GM12878 (cell line): Measurements from ENCODE around the gene NUDT1.

ENCODE experiments used
- ATF2 ChIP-seq: IDR thresholded peaks from 2 replicates; pipeline ENCODE4 v1.6.1; 2012; ENCODE audit warnings: low read length, inconsistent platforms
- CEBPB ChIP-seq, 2 experiments: fragments of 150-350 bp in 1 of 2; IDR thresholded peaks; 2 replicates each; pipeline ENCODE4 v1.6.1; 2012 to 2014; ENCODE audit warnings: low read depth in 2 of 2, low read length in 2 of 2, borderline replicate concordance in 1 of 2, inconsistent platforms in 1 of 2
- CTCF ChIP-seq, 3 experiments: IDR thresholded peaks in 2 of 3; conservative IDR thresholded peaks in 1 of 3; 2 replicates each; pipeline ENCODE4 v1.5.1; 2011; ENCODE audit warnings: low read depth in 3 of 3, low read length in 3 of 3, mild to moderate bottlenecking in 3 of 3, control low read depth in 2 of 3, moderate library complexity in 2 of 3, inconsistent platforms in 1 of 3, mixed read lengths in 1 of 3; ENCODE audit not compliant: control insufficient read depth in 2 of 3, insufficient read depth in 1 of 3; ENCODE audit errors: extremely low read depth in 1 of 3
- EZH2 ChIP-seq: IDR thresholded peaks from 2 replicates; pipeline ENCODE4 v1.6.1; 2012; ENCODE audit warnings: low read depth, mild to moderate bottlenecking, control low read depth, inconsistent platforms, low read length, borderline replicate concordance; ENCODE audit not compliant: control insufficient read depth
- POLR2A ChIP-seq: IDR thresholded peaks from 2 replicates; pipeline ENCODE4 v1.6.1; 2011; ENCODE audit warnings: low read depth, mild to moderate bottlenecking, low read length
- RFX5 ChIP-seq: IDR thresholded peaks from 2 replicates; pipeline ENCODE4 v1.6.1; 2011; ENCODE audit warnings: low read depth, low read length, improper control_type of control experiment
- SIN3A ChIP-seq: IDR thresholded peaks from 2 replicates; pipeline ENCODE4 v1.6.1; 2012; ENCODE audit warnings: low read depth, low read length, improper control_type of control experiment
- SMARCA5 ChIP-seq: fragments of 450-650 bp; IDR thresholded peaks from 2 replicates; pipeline ENCODE4 v1.6.1; 2017; ENCODE audit warnings: mild to moderate bottlenecking
- TAF1 ChIP-seq: IDR thresholded peaks from 2 replicates; pipeline ENCODE4 v1.6.1; 2011; ENCODE audit warnings: mild to moderate bottlenecking, low read depth, low read length, borderline replicate concordance

GRCh38 chr7:2281541-2281940 lies 39.5 kb downstream of the NUDT1 start:
- TF ChIP-seq RFX5 (no peak), CTCF (IDR thresholded peaks at IDR 0.05 in 2 of 3, conservative IDR thresholded peaks at IDR 0.05 in 1 of 3; ENCODE audit: control insufficient read depth in 2 of 3, extremely low read depth in 1 of 3, insufficient read depth in 1 of 3, low read depth in 3 of 3, low read length in 3 of 3) (no peak), ATF2 (no peak), POLR2A (no peak), CEBPB (IDR thresholded peaks at IDR 0.05; ENCODE audit: borderline replicate concordance in 1 of 2, low read depth in 2 of 2, low read length in 2 of 2) (no peak), SMARCA5 (no peak), EZH2 (no peak), SIN3A (no peak), TAF1 (no peak)
